GM12873 (cell line): ENCODE results near the gene ZDHHC11.

ENCODE experiments used
- CTCF ChIP-seq: IDR thresholded peaks from 2 replicates; pipeline ENCODE4 v1.5.1; 2012; ENCODE audit warnings: low read depth, mild to moderate bottlenecking, moderate library complexity, low read length, control low read depth; ENCODE audit not compliant: insufficient read depth; ENCODE audit errors: missing control alignments

Gene ZDHHC11

GRCh38 chr5:865771-866170, 15.0 kb upstream of the ZDHHC11 start:
- no peak for TF ChIP-seq CTCF

- no peak for TF ChIP-seq CTCF
These were observed 14.4 kb upstream of the ZDHHC11 start for GRCh38 chr5:865168-865521.

- no peak for TF ChIP-seq CTCF
These were observed 13.8 kb upstream of the ZDHHC11 start for GRCh38 chr5:864492-865167.

- no peak for TF ChIP-seq CTCF
These were observed 12.5 kb upstream of the ZDHHC11 start for GRCh38 chr5:863244-863805.

- TF ChIP-seq CTCF, result no peak
These were observed 11.8 kb upstream of the ZDHHC11 start for GRCh38 chr5:862367-863243.

- no peak for TF ChIP-seq CTCF
These were observed 10.9 kb upstream of the ZDHHC11 start for GRCh38 chr5:861442-862366.
